NCI-H2196 (cell line): ENCODE measurements around the gene DNMT3A.

ENCODE experiments used
- DNase-seq: peaks from one replicate; lab custom pipeline; 2025; ENCODE audit not compliant: unreplicated experiment; lab: John Stamatoyannopoulos, UW

DNMT3A gene

GRCh38 chr2:25328152-25329085 lies 13.3 kb downstream of the DNMT3A start:
- DNase-seq = no peak

- no peak for DNase-seq
Observed at GRCh38 chr2:25326326-25327013, 15.3 kb downstream of the DNMT3A start.

GRCh38 chr2:25324905-25325592 lies 16.7 kb downstream of the DNMT3A start:
- DNase-seq = no peak

- no peak for DNase-seq
Observed at GRCh38 chr2:25324251-25324650, 17.5 kb downstream of the DNMT3A start.

GRCh38 chr2:25323610-25324189 lies 18.0 kb downstream of the DNMT3A start:
- DNase-seq = no peak

GRCh38 chr2:25323042-25323514 lies 18.6 kb downstream of the DNMT3A start:
- no peak for DNase-seq

- no peak for DNase-seq
Observed at GRCh38 chr2:25322312-25322711, 19.4 kb downstream of the DNMT3A start.

- DNase-seq = no peak
Observed at GRCh38 chr2:25320077-25320476, 21.6 kb downstream of the DNMT3A start.

- no peak for DNase-seq
Observed at GRCh38 chr2:25316101-25316500, 25.6 kb downstream of the DNMT3A start.

- no peak for DNase-seq
Observed at GRCh38 chr2:25315316-25315680, 26.4 kb downstream of the DNMT3A start.

GRCh38 chr2:25314514-25315315 lies 27.0 kb downstream of the DNMT3A start:
- peak; percentile 73 for DNase-seq

GRCh38 chr2:25313711-25314513 lies 27.8 kb downstream of the DNMT3A start:
- DNase-seq = no peak

GRCh38 chr2:25312958-25313710 lies 28.6 kb downstream of the DNMT3A start:
- no peak for DNase-seq

GRCh38 chr2:25311865-25312575 lies 29.7 kb downstream of the DNMT3A start:
- peak; percentile 57 for DNase-seq

- DNase-seq = peak; percentile 96
Observed at GRCh38 chr2:25310965-25311864, 30.5 kb downstream of the DNMT3A start.

- no peak for DNase-seq
Observed at GRCh38 chr2:25310709-25310964, 31.1 kb downstream of the DNMT3A start.

GRCh38 chr2:25309402-25309801 lies 32.3 kb downstream of the DNMT3A start:
- DNase-seq = peak; percentile 51
